HG02678 (cell line): ENCODE measurements around the gene MAPK1.

Experiments
- ATAC-seq: cut with Tn5 transposase; IDR thresholded peaks from one replicate; pipeline ENCODE4 v1.9.1; 2021; ENCODE audit warnings: mild to moderate bottlenecking, moderate library complexity; ENCODE audit not compliant: unreplicated experiment

MAPK1 gene

GRCh38 chr22:21709688-21710087 lies 157.8 kb downstream of the MAPK1 start:
- no peak for ATAC-seq

- no peak for ATAC-seq
These were observed 158.5 kb downstream of the MAPK1 start for GRCh38 chr22:21708960-21709359.

GRCh38 chr22:21707677-21708076 lies 159.8 kb downstream of the MAPK1 start:
- no peak for ATAC-seq
